ENCODE results near the gene NAPA. TPM values are rescaled to one million over a fixed set of nuclear protein-coding genes. Genes with fewer than 3 reads are reported as not detected.

The NAPA gene
- total and polyA plus RNA-seq, 10 of the 15 experiments (the other 5 are each of a cell fraction or from before 2014, with no cell fraction given), result 8.2 to 193 (median 102) TPM

- no peak for TF ChIP-seq TBL1XR1 (IDR thresholded peaks at IDR 0.05; ENCODE audit: low read depth, low read length)
- no peak for TF ChIP-seq PML (IDR thresholded peaks at IDR 0.05; ENCODE audit: low read length)
Observed at GRCh38 chr19:47520839-47521238, 6.0 kb upstream of the NAPA start (continued).

GRCh38 chr19:47520343-47520806 is 5.5 kb upstream of the NAPA start:
- Histone ChIP-seq H3K9ac (ENCODE audit: control insufficient read depth, insufficient read depth, low read length) (no peak overlapping the region), H3K4me3 (no peak overlapping the region), H3K79me2 (ENCODE audit: control insufficient read depth, insufficient read depth, low read length) (no peaks in the 10 kb centered on the region), H3K4me1 (ENCODE audit: control insufficient read depth, insufficient read depth, low read length) (peaks cover 32% of the 10 kb centered on the region), H3K27me3 (replicated peaks in 1 of 2; ENCODE audit: control insufficient read depth in 2 of 2, insufficient read depth in 2 of 2, low read length in 1 of 2) (no peaks in the 10 kb centered on the region; a peak in 1 of 4 replicates), H2AFZ (ENCODE audit: control insufficient read depth, low read depth, low read length) (no peak overlapping the region), H3K4me2 (ENCODE audit: control insufficient read depth, insufficient read depth) (no peak overlapping the region), H4K20me1 (ENCODE audit: control insufficient read depth, insufficient read depth) (no peaks in the 10 kb centered on the region), H3K9me3 (replicated peaks; ENCODE audit: control insufficient read depth, insufficient read depth, low read length) (no peaks in the 10 kb centered on the region; the same call in 2 of the 3 replicates), H3K36me3 (ENCODE audit: control insufficient read depth in 2 of 2, insufficient read depth in 2 of 2, low read length in 1 of 2) (no peaks in the 10 kb centered on the region), H3K27ac (ENCODE audit: control insufficient read depth, insufficient read depth) (no peak overlapping the region)
- WGBS (ENCODE audit: insufficient coverage, insufficient replicate concordance, low lambda C conversion rate, missing lambda C conversion rate), result 73% methylated on average over 10 of the region's 10 CpGs
- POLR2A ChIA-PET, result interaction anchor here (0.5 to 0.6 kb wide), 2 partner anchors 80 to 87 kb away, joined by 3 read pairs; no protein-coding TSS in a partner anchor
- ATAC-seq, result no peak
- SMC1A ChIA-PET (ENCODE audit: uncharacterized antibody, unreplicated experiment), result no interaction called here
- TF ChIP-seq, protein P1, sequence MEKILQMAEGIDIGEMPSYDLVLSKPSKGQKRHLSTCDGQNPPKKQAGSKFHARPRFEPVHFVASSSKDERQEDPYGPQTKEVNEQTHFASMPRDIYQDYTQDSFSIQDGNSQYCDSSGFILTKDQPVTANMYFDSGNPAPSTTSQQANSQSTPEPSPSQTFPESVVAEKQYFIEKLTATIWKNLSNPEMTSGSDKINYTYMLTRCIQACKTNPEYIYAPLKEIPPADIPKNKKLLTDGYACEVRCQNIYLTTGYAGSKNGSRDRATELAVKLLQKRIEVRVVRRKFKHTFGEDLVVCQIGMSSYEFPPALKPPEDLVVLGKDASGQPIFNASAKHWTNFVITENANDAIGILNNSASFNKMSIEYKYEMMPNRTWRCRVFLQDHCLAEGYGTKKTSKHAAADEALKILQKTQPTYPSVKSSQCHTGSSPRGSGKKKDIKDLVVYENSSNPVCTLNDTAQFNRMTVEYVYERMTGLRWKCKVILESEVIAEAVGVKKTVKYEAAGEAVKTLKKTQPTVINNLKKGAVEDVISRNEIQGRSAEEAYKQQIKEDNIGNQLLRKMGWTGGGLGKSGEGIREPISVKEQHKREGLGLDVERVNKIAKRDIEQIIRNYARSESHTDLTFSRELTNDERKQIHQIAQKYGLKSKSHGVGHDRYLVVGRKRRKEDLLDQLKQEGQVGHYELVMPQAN (conservative IDR thresholded peaks at IDR 0.05), result no peak
- TF ChIP-seq BCL11A (IDR thresholded peaks at IDR 0.05; ENCODE audit: low read depth, low read length) (no peak), RCOR1 (conservative IDR thresholded peaks at IDR 0.05; ENCODE audit: low read depth, low read length) (no peak), USF1 (IDR thresholded peaks at IDR 0.05; ENCODE audit: borderline replicate concordance, extremely low read length, insufficient read depth, low read depth, low read length) (no peak)
- CTCF ChIA-PET, result interaction anchor here (1.0 to 2.8 kb wide), 3 partner anchors 20 to 178 kb away, joined by 4 to 7 read pairs (median 5); no protein-coding TSS in a partner anchor
- no peak for DNase-seq (ENCODE audit: low read depth, low spot score)
- BruUV-seq (replicated peaks), result no TSS peak
- intact Hi-C loops (cut with micrococcal nuclease; ENCODE audit: unreplicated experiment) (no loop called here), in situ Hi-C loops (cut with MboI) (no loop called here)
- FAIRE-seq, result no peak
- RAD21 ChIA-PET (ENCODE audit: unreplicated experiment), result interaction anchor here (0.6 kb wide), 1 partner anchor 168 kb away, joined by 3 read pairs; no protein-coding TSS in a partner anchor

Measured in GM12878 (cell line).